GM12878 (cell line): ENCODE data around the gene CAMTA1. TPM values are rescaled to one million over a fixed set of nuclear protein-coding genes. Genes with fewer than 3 reads are reported as not detected.

Source experiments
- E4F1 ChIP-seq: fragments of 450-650 bp; IDR thresholded peaks from 2 replicates; pipeline ENCODE4 v1.6.1; 2018; ENCODE audit warnings: borderline replicate concordance, mild to moderate bottlenecking; ENCODE audit not compliant: partially characterized antibody
- MYC ChIP-seq: IDR thresholded peaks from 2 replicates; pipeline ENCODE4 v1.6.1; 2011; ENCODE audit warnings: mild to moderate bottlenecking, low read length, moderate library complexity, inconsistent platforms; ENCODE audit not compliant: insufficient read depth, insufficient replicate concordance, insufficient read length, severe bottlenecking
- SIX5 ChIP-seq: IDR thresholded peaks from 2 replicates; pipeline ENCODE4 v1.6.1; 2011; ENCODE audit warnings: mild to moderate bottlenecking, low read depth, low read length, moderate library complexity; ENCODE audit not compliant: severe bottlenecking
- TCF12 ChIP-seq: IDR thresholded peaks from 2 replicates; pipeline ENCODE4 v1.6.1; 2011; ENCODE audit warnings: low read depth, mild to moderate bottlenecking, low read length
- ZBTB4 ChIP-seq: fragments of 450-650 bp; formaldehyde crosslinking; IDR thresholded peaks from 2 replicates; pipeline ENCODE4 v1.4.0; 2022; ENCODE audit warnings: mild to moderate bottlenecking, moderate library complexity
- ZNF592 ChIP-seq: fragments of 450-650 bp; IDR thresholded peaks from 2 replicates; pipeline ENCODE4 v1.6.1; 2017; ENCODE audit warnings: mild to moderate bottlenecking, moderate library complexity
- polyA plus RNA-seq, 11 experiments: library from polyadenylated mRNA; depleted of rRNA in 4 of 11; unstranded in 6 of 11; stranded (reverse) in 5 of 11; fragments of >200 nt; fragmentation: Nextera tagmentation in 4 of 11; fragmentation: Illumina TruSeq in 1 of 11; extraction: Ambion mirVana in 4 of 11; extraction: Trizol in 1 of 11; gene quantifications; 1 replicate in 1 of 11; 2 replicates in 10 of 11; pipeline versions ENCODE4 v1.2.1 to v1.2.3, GENCODE V29; 2011 to 2016; ENCODE audit warnings: inconsistent platforms in 2 of 11, missing spikeins in 2 of 11, low read depth in 1 of 11
- total RNA-seq, 4 experiments: library from RNA; depleted of rRNA in 3 of 4; stranded (reverse); fragments of >200 nt in 3 of 4; fragmentation: Illumina TruSeq in 1 of 4; extraction: Trizol in 1 of 4; gene quantifications; 2 replicates each; pipeline versions ENCODE4 v1.2.1 to v1.2.3, GENCODE V29; 2013 to 2021

The CAMTA1 gene
- total and polyA plus RNA-seq, 10 of the 15 experiments (the other 5 are each of a cell fraction or from before 2014, with no cell fraction given) = 37.7 to 148 (median 76.4) TPM

- TF ChIP-seq E4F1 (no peak), MYC (no peak), SIX5 (no peak), ZBTB4 (CRISPR knock-in tag) (no peak), TCF12 (no peak), ZNF592 (no peak)
Observed at GRCh38 chr1:7049913-7050625, 264.8 kb downstream of the CAMTA1 start (continued).
